GM12874 (cell line): Measurements from ENCODE around the gene CFAP61.

Experiments
- TF ChIP-seq, protein P1 (sequence below): IDR thresholded peaks from 2 replicates; pipeline ENCODE4 v1.5.1; 2011; ENCODE audit warnings: low read depth, mild to moderate bottlenecking, control low read depth, low read length, moderate library complexity; ENCODE audit not compliant: insufficient read depth

Gene CFAP61

DNA sequence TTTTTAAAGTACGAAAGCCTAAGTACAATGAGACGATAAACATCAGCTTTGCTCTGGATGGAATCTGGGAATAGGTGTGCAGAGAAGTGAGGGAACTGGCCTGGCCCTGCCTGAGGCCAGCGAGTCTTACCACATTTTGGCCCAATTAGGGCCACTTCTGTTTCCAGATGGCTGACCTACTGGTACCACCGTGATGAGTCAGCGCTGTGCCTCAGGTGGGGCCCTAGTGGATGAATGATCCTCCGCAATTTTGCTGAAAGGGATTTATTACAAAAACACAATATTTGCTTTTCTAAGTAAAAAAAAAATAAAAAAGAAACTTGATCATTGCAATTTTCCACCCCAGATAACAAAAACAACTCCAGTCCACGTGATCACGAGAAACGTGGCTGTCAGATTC is 338.1 kb downstream of the CFAP61 start:
- TF ChIP-seq, protein P1, sequence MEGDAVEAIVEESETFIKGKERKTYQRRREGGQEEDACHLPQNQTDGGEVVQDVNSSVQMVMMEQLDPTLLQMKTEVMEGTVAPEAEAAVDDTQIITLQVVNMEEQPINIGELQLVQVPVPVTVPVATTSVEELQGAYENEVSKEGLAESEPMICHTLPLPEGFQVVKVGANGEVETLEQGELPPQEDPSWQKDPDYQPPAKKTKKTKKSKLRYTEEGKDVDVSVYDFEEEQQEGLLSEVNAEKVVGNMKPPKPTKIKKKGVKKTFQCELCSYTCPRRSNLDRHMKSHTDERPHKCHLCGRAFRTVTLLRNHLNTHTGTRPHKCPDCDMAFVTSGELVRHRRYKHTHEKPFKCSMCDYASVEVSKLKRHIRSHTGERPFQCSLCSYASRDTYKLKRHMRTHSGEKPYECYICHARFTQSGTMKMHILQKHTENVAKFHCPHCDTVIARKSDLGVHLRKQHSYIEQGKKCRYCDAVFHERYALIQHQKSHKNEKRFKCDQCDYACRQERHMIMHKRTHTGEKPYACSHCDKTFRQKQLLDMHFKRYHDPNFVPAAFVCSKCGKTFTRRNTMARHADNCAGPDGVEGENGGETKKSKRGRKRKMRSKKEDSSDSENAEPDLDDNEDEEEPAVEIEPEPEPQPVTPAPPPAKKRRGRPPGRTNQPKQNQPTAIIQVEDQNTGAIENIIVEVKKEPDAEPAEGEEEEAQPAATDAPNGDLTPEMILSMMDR: no peak

DNA sequence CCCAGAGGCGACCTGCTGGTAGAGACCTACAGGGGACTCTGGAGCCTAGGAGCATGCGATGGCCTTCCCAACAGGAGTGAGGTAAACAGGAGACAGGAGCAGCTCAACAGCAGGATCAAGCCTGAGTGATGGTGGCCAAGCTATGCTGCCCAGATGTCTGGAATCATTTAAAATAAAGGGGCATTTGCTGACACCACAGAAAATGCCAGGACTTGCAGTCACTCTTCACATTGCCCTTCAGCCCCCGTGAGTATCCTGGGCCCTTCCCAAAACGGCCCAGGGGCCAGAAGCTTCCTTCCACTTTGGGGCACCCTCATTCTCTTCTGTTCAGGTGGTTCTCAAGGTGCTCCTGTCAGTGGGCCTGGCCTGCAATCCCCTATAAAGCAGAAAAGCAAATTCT is 338.8 kb downstream of the CFAP61 start:
- TF ChIP-seq, protein P1: no peak

DNA sequence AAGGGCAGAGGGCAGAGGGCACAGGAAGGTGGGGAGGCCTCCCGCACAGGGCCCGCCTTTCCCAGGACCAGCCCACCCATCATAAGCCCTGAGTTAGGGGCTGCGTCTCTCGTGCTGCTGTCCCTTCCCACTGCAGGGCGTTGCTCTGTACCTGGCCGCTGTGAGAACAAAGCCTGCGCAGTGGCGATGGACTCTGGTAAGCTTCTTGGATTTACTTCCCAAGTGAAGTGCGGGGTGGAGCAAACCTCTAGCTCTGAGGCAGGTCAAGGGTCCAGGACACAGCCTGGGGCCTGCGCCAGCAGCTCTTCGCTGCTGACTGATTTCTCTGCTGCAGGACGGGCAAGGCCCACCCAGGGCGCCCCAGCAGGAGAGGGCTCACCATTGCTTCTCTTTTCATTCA is 339.4 kb downstream of the CFAP61 start:
- TF ChIP-seq, protein P1: no peak

DNA sequence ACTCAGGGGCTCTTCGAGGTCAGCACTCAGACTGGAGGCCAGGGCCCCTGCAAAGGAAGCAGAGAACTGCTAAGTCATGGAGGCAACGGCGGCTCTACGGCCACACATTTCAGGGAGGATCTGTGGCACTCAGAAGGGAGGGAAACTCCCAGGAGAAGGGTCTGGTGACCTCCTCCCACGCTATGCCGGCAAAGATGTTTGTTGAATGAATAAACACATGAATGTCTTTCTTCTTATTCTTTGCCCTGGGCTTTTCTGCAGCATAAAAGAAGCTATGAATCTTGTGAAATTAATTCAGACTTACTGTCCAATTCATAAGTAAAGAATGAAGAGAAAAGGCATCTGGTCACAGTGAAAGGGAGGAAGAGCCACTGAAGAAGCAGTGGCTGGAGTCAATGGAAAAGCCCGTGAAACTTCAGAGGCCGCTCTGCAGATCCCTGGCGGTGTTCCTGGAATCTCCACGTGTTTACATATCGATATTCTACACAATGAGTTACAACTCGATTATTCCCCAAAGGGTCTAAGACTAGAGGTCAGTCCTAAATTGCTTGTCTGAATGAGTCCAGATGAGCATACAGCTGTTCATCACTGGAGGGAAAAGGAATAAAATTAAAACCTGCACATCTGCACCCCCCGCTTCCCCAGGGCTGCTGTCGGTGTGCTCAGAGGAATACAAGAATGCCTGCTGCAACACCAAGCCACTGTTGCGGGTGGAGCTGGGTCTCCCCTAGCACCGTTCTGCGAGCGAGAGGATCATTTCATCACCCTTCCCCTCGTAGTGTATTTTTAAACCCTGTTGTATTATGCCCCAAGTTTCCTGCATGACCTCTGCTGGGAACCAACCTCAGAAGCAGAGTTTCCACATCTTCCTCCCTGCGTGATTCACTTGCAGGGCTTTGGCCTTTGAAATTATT is 341.1 kb downstream of the CFAP61 start:
- TF ChIP-seq, protein P1: no peak

DNA sequence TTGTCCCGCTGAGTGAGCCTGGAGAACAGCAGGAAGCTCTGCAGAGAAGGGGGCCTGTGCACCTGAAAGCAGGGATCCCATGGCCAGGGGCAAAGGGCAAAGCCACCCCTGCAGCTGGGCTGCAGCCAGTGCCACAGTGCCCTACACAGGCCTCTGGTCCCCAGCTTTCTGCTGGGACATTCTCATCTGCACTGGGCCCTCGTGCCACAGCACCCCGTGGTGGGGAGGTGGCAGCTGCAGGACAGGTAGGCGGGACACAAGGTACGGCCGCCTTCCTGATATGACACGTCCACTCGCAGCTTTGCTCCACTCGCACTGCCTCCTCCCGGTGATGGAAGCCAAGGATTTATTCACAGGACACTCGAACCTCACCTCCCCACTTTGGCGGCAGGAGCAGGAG is 342.8 kb downstream of the CFAP61 start:
- TF ChIP-seq, protein P1: no peak

DNA sequence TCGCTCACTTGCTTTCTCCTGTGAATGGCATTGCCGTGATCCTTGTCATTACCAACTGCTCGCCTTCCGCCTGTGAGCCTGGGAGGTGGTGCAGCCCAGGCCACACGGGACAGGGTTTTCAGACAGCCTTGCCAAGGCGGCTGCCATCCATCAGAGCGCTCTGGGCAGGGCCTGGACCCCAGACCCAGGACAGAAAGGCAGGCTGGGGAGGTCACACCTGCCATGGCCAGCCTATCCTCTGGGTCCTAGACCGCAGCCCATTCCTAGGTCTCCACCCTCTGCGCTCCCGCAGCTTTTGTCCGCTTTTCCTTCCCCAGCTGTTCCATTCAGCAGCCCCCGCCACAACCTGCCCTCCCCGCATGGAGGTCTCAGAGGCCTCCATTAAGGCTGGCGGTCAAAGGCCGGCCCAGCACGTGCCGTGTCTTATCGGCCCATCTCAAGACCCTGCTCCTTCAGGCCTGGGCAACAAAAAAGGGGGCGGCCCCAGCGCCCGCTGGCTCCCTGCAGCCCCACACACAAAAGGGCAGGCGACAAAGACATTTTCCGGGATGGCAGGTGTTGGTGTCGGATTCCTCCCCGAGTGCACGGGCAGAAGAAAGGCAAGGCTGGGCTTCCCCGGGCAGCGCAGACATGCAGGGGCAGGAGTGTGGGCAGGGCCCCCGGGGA is 343.7 kb downstream of the CFAP61 start:
- TF ChIP-seq, protein P1: no peak

DNA sequence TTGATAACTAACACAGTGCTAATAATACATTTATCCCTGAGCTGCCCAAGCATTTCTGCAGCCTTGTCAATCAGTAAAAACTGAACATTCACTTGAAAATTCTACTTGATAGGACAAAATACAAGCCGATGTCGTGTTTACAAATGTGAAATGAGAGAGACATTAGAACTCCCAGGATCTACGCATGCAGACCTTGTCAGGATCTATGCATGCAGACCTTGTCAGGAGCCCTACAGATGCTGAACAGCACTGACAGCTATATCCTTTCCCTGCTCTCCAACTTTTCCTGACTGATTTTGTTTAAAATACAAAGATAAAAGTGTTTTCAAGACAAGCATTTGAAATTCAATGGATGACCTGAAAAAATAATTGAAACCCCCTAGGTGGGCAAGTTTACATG is 344.5 kb downstream of the CFAP61 start:
- TF ChIP-seq, protein P1: no peak
